Measurements from ENCODE around the gene NUP214. TPM values are rescaled to one million over a fixed set of nuclear protein-coding genes. Genes with fewer than 3 reads are reported as not detected.

NUP214 gene
- total RNA-seq, 2 donors from 2014 or later = 44.3 to 55.0 TPM

Other genes with a start within 250 kb of the NUP214 start
- gene QRFP, start 228.8 kb upstream of the NUP214 start, total RNA-seq = not detected
- not detected for gene FIBCD1, start 186.3 kb upstream of the NUP214 start, total RNA-seq
- 1 to 10 TPM in 1 of 2 donors, under 1 TPM in 1; 0.54 to 2.8 TPM for gene LAMC3, start 116.4 kb upstream of the NUP214 start, total RNA-seq
- 10 to 100 TPM; 18.8 to 21.9 TPM for gene AIF1L, start 29.1 kb upstream of the NUP214 start, total RNA-seq
- 1 to 10 TPM; 5.0 to 5.7 TPM for gene FAM78A, start 150.9 kb downstream of the NUP214 start, total RNA-seq
- gene PLPP7, start 164.1 kb downstream of the NUP214 start, total RNA-seq = 10 to 100 TPM; 14.2 to 29.0 TPM

Measured in thoracic aorta (tissue), 2 donors.